HCT116 (cell line): ENCODE results near the gene CPA5. TPM values are rescaled to one million over a fixed set of nuclear protein-coding genes. Genes with fewer than 3 reads are reported as not detected.

Experiments used
- ATAC-seq: fragments of 200-7000 bp; cut with Tn5 transposase; 2 replicates; pipeline ENCODE4 v1.9.1; 2020; ENCODE audit warnings: mild to moderate bottlenecking, moderate library complexity
- BruUV-seq: library from RNA; stranded (reverse); fragments of 400-500 nt; replicated peaks from 2 replicates; lab custom pipeline; 2021; lab: Mats Ljungman, UMichigan
- CTCF ChIA-PET: fragments of 300-600 bp; sonication (Branson Sonifier 250); formaldehyde crosslinking; loops from one replicate; lab custom pipeline; 2021; ENCODE audit warnings: antibody characterized with exemption; lab: Charles Lee
- POLR2A ChIA-PET: fragments of 300-600, 350-600 bp; sonication (Branson Sonifier 250); formaldehyde crosslinking; loops from one replicate; lab custom pipeline; 2021; ENCODE audit warnings: antibody characterized with exemption; lab: Charles Lee
- RAD21 ChIA-PET, 2 experiments: fragments of 300-600 bp; sonication (Branson Sonifier 250); formaldehyde crosslinking; loops; one replicate each; lab custom pipeline; 2023; ENCODE audit warnings: low total read pairs in 2 of 2; ENCODE audit not compliant: uncharacterized antibody in 2 of 2, unreplicated experiment in 2 of 2, low non-redundant PET in 1 of 2; lab: Charles Lee
- DNase-seq: peaks from one replicate; pipeline ENCODE4 v3.0.0-alpha.2; 2010; ENCODE audit warnings: low read depth, low spot score
- H2AFZ ChIP-seq: fragments of 200-600 bp; shearing (Covaris generic), sonication (generic); 2 replicates; pipeline ENCODE4 v1.6.1; 2017; ENCODE audit warnings: low read depth, mixed run types, mixed read lengths, antibody characterized with exemption, low read length; ENCODE audit not compliant: poor library complexity, severe bottlenecking
- H3K27ac ChIP-seq: 2 replicates; pipeline ENCODE4 v1.5.1; 2012; ENCODE audit warnings: low read depth, low read length
- H3K27me3 ChIP-seq: fragments of 200-600 bp; sonication (generic); 2 replicates; pipeline ENCODE4 v1.6.1; 2016; ENCODE audit warnings: mixed run types, low read length, mixed read lengths; ENCODE audit not compliant: insufficient read depth
- H3K36me3 ChIP-seq, 2 experiments: fragments of 200-500 bp in 1 of 2; fragments of 200-600 bp in 1 of 2; sonication (Bioruptor generic) in 1 of 2; sonication (generic) in 1 of 2; 2 replicates each; pipeline versions ENCODE4 v1.5.1 to v1.6.1; 2014 to 2016; ENCODE audit warnings: low read length in 2 of 2, inconsistent platforms in 1 of 2, mixed read lengths in 1 of 2, mixed run types in 1 of 2; ENCODE audit not compliant: insufficient read depth in 2 of 2, control insufficient read depth in 1 of 2
- H3K4me1 ChIP-seq, 2 experiments: fragments of 200-600 bp in 1 of 2; sonication (generic) in 1 of 2; 2 replicates each; pipeline versions ENCODE4 v1.5.1 to v1.6.1; 2012 to 2017; ENCODE audit warnings: low read length in 2 of 2, inconsistent platforms in 1 of 2, mild to moderate bottlenecking in 1 of 2, mixed read lengths in 1 of 2, mixed run types in 1 of 2, moderate library complexity in 1 of 2; ENCODE audit not compliant: insufficient read depth in 2 of 2, control insufficient read depth in 1 of 2
- H3K4me2 ChIP-seq: fragments of 200-600 bp; sonication (generic); 2 replicates; pipeline ENCODE4 v1.6.1; 2017; ENCODE audit warnings: mixed run types, low read length, mixed read lengths
- H3K4me3 ChIP-seq, 2 experiments: fragments of 200-600 bp in 1 of 2; sonication (generic) in 1 of 2; replicated peaks in 1 of 2; 2 replicates each; pipeline ENCODE4 v1.5.1; 2011 to 2016; ENCODE audit warnings: low read length in 2 of 2, control low read depth in 1 of 2, low read depth in 1 of 2, mild to moderate bottlenecking in 1 of 2, mixed read lengths in 1 of 2, mixed run types in 1 of 2
- H3K79me2 ChIP-seq: fragments of 200-600 bp; sonication (generic); 2 replicates; pipeline ENCODE4 v1.6.1; 2017; ENCODE audit warnings: mild to moderate bottlenecking, mixed run types, low read length, moderate library complexity, mixed read lengths; ENCODE audit not compliant: insufficient read depth
- H3K9ac ChIP-seq: fragments of 200-600 bp; sonication (generic); 2 replicates; pipeline ENCODE4 v1.6.1; 2016; ENCODE audit warnings: low read length, mixed read lengths
- H3K9me2 ChIP-seq: fragments of 200-600 bp; sonication (generic), shearing (Covaris generic); 2 replicates; pipeline ENCODE4 v1.6.1; 2017; ENCODE audit warnings: mixed run types, mild to moderate bottlenecking, moderate library complexity; ENCODE audit not compliant: insufficient read depth
- H3K9me3 ChIP-seq, 2 experiments: fragments of 200-500 bp in 1 of 2; fragments of 200-600 bp in 1 of 2; sonication (Bioruptor generic) in 1 of 2; sonication (generic) in 1 of 2; 2 replicates each; pipeline ENCODE4 v1.6.1; 2014 to 2017; ENCODE audit warnings: low read length in 2 of 2, mixed read lengths in 2 of 2, inconsistent platforms in 1 of 2, low read depth in 1 of 2, mild to moderate bottlenecking in 1 of 2, mixed run types in 1 of 2, moderate library complexity in 1 of 2; ENCODE audit not compliant: control insufficient read depth in 1 of 2, insufficient read depth in 1 of 2
- H4K20me1 ChIP-seq: fragments of 200-600 bp; sonication (generic), shearing (Covaris generic); 2 replicates; pipeline ENCODE4 v1.6.1; 2017; ENCODE audit warnings: mixed run types, mild to moderate bottlenecking, moderate library complexity; ENCODE audit not compliant: insufficient read depth
- ATF3 ChIP-seq: IDR thresholded peaks from 2 replicates; pipeline ENCODE4 v1.6.1; 2012
- CBX3 ChIP-seq: IDR thresholded peaks from 2 replicates; pipeline ENCODE4 v1.6.1; 2012; ENCODE audit warnings: low read depth
- CTCF ChIP-seq, 3 experiments: fragments of 200-600 bp in 1 of 3; sonication (generic) in 1 of 3; IDR thresholded peaks in 2 of 3; conservative IDR thresholded peaks in 1 of 3; 2 replicates each; pipeline ENCODE4 v1.5.1; 2012 to 2017; ENCODE audit warnings: low read depth in 2 of 3, low read length in 2 of 3, antibody characterized with exemption in 1 of 3, borderline replicate concordance in 1 of 3, control low read depth in 1 of 3, mild to moderate bottlenecking in 1 of 3, mixed read lengths in 1 of 3, mixed run types in 1 of 3, moderate library complexity in 1 of 3; ENCODE audit not compliant: insufficient read depth in 1 of 3
- EGR1 ChIP-seq: IDR thresholded peaks from 2 replicates; pipeline ENCODE4 v1.6.1; 2012; ENCODE audit warnings: low read depth
- EZH2 ChIP-seq: fragments of 200-600 bp; sonication (generic); IDR thresholded peaks from 2 replicates; pipeline ENCODE4 v1.6.1; 2017; ENCODE audit warnings: antibody characterized with exemption, mixed run types
- EZH2phosphoT487 ChIP-seq: fragments of 200-600 bp; IDR thresholded peaks from 2 replicates; pipeline ENCODE4 v1.6.1; 2018; ENCODE audit warnings: antibody characterized with exemption, borderline replicate concordance
- JUND ChIP-seq: IDR thresholded peaks from 2 replicates; pipeline ENCODE4 v1.6.1; 2012
- POLR2AphosphoS5 ChIP-seq: IDR thresholded peaks from 2 replicates; pipeline ENCODE4 v1.6.1; 2011; ENCODE audit warnings: mild to moderate bottlenecking, low read depth, low read length, moderate library complexity
- RAD21 ChIP-seq: IDR thresholded peaks from 2 replicates; pipeline ENCODE4 v1.6.1; 2012; ENCODE audit warnings: low read depth, mild to moderate bottlenecking
- REST ChIP-seq: IDR thresholded peaks from 2 replicates; pipeline ENCODE4 v1.6.1; 2012; ENCODE audit warnings: low read depth
- SIN3A ChIP-seq: IDR thresholded peaks from 2 replicates; pipeline ENCODE4 v1.6.1; 2012; ENCODE audit warnings: low read depth
- SP1 ChIP-seq: IDR thresholded peaks from 2 replicates; pipeline ENCODE4 v1.6.1; 2012; ENCODE audit warnings: low read depth
- TCF7L2 ChIP-seq: IDR thresholded peaks from 2 replicates; pipeline ENCODE4 v1.7.0; 2011; ENCODE audit warnings: borderline replicate concordance, inconsistent platforms; ENCODE audit not compliant: insufficient read depth, insufficient read length; ENCODE audit errors: extremely low read depth
- YY1 ChIP-seq: IDR thresholded peaks from 2 replicates; pipeline ENCODE4 v1.6.1; 2011; ENCODE audit warnings: low read length, low read depth, moderate library complexity, mild to moderate bottlenecking; ENCODE audit not compliant: insufficient replicate concordance; ENCODE audit errors: extremely low read depth
- ZNF274 ChIP-seq: fragments of 200-500 bp; sonication (Bioruptor generic); IDR thresholded peaks from 2 replicates; pipeline ENCODE4 v1.6.1; 2014; ENCODE audit warnings: mild to moderate bottlenecking, low read depth, low read length, inconsistent platforms
- intact Hi-C: fragments of 100-400 bp; cut with micrococcal nuclease; formaldehyde crosslinking; loops from 2 replicates; pipeline ENCODE4 v1.10.0; 2022
- total RNA-seq: library from RNA; stranded (reverse); gene quantifications from one replicate; pipeline ENCODE4 v1.2.1, GENCODE V29; 2021; ENCODE audit not compliant: unreplicated experiment

CPA5 gene
- total RNA-seq, 1 experiment from 2014 or later: not detected

- POLR2A ChIA-PET: no interaction called here
- CTCF ChIA-PET: no interaction called here
- no peak overlapping the region for H3K4me2 ChIP-seq
- RAD21 ChIA-PET: no interaction called here
- no peak for DNase-seq
- H3K36me3 ChIP-seq: no peaks in the 10 kb centered on the region
- no peaks in the 10 kb centered on the region for H3K27me3 ChIP-seq
- H3K4me1 ChIP-seq: no peaks in the 10 kb centered on the region
- H4K20me1 ChIP-seq: no peaks in the 10 kb centered on the region
- BruUV-seq: no TSS peak
- no peaks in the 10 kb centered on the region for H3K9me2 ChIP-seq
- intact Hi-C loops: no loop called here
- H2AFZ ChIP-seq: no peak overlapping the region
- TF ChIP-seq TCF7L2: no peak
- TF ChIP-seq POLR2AphosphoS5: no peak
- no peak for TF ChIP-seq SIN3A
- TF ChIP-seq EGR1: no peak
- no peak for TF ChIP-seq RAD21
- no peak for TF ChIP-seq CBX3
- no peak for TF ChIP-seq EZH2
- TF ChIP-seq ZNF274: no peak
- TF ChIP-seq CTCF (IDR thresholded peaks at IDR 0.05 in 2 of 3, conservative IDR thresholded peaks at IDR 0.05 in 1 of 3; ENCODE audit: borderline replicate concordance in 1 of 3, insufficient read depth in 1 of 3, low read depth in 2 of 3, low read length in 2 of 3): no peak
- TF ChIP-seq SP1: no peak
- TF ChIP-seq ATF3: no peak
- TF ChIP-seq EZH2phosphoT487: no peak
- TF ChIP-seq REST: no peak
- no peak for TF ChIP-seq YY1
- no peak for TF ChIP-seq JUND
- H3K9me3 ChIP-seq: no peaks in the 10 kb centered on the region
- no peak for ATAC-seq
- no peak overlapping the region for H3K27ac ChIP-seq
- H3K9ac ChIP-seq: no peak overlapping the region
- no peaks in the 10 kb centered on the region for H3K79me2 ChIP-seq
- no peak overlapping the region for H3K4me3 ChIP-seq
These were observed 1.7 kb downstream of the CPA5 start for GRCh38 chr7:130346177-130346905.
